Cardiac fibroblast (primary cell): ENCODE measurements around the gene AKAP13.
"Not testable (repeated sequence)": the region's sequence is repeated elsewhere in the genome, so short reads cannot be mapped to it uniquely, and the experiment has no call there.

Experiments
- DNase-seq, 2 donors: peaks; one replicate each; pipeline versions ENCODE4 v3.0.0 to v3.0.0-alpha.2; 2010; ENCODE audit warnings: low read depth in 2 of 2
- H3K4me3 ChIP-seq, 2 donors: replicated peaks in 1 of 2; 1 replicate in 1 of 2; 2 replicates in 1 of 2; pipeline ENCODE4 v1.5.1; 2011; ENCODE audit warnings: low read depth in 2 of 2, low read length in 2 of 2, mild to moderate bottlenecking in 2 of 2, moderate library complexity in 1 of 2
- TF ChIP-seq, protein P1 (sequence below): IDR thresholded peaks from one replicate; pipeline ENCODE4 v1.5.1; 2011; ENCODE audit warnings: low read depth, mild to moderate bottlenecking, low read length, inconsistent platforms

The AKAP13 gene

DNA sequence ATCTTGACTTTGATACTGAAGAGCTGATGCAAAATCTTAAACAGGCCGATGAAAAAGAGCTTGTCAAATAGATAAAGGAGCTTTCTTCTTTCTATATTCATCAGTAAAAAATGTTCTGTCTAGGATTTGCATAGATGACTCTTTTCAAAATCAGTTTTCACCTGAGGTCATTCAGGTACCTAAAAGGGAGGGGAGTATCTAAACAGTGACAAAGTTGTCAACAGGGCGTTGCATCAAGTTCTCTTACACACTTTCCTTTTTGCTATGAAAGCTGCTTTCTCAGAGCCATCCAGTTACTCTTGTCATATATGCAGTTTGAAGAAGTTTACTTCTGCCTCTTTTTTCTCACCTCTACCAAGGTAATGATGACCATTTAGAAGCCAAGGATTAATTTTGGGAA, 60.0 kb downstream of the AKAP13 start:
- TF ChIP-seq, protein P1, sequence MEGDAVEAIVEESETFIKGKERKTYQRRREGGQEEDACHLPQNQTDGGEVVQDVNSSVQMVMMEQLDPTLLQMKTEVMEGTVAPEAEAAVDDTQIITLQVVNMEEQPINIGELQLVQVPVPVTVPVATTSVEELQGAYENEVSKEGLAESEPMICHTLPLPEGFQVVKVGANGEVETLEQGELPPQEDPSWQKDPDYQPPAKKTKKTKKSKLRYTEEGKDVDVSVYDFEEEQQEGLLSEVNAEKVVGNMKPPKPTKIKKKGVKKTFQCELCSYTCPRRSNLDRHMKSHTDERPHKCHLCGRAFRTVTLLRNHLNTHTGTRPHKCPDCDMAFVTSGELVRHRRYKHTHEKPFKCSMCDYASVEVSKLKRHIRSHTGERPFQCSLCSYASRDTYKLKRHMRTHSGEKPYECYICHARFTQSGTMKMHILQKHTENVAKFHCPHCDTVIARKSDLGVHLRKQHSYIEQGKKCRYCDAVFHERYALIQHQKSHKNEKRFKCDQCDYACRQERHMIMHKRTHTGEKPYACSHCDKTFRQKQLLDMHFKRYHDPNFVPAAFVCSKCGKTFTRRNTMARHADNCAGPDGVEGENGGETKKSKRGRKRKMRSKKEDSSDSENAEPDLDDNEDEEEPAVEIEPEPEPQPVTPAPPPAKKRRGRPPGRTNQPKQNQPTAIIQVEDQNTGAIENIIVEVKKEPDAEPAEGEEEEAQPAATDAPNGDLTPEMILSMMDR = no peak
- no peak overlapping the region for H3K4me3 ChIP-seq
- no peak for DNase-seq

DNA sequence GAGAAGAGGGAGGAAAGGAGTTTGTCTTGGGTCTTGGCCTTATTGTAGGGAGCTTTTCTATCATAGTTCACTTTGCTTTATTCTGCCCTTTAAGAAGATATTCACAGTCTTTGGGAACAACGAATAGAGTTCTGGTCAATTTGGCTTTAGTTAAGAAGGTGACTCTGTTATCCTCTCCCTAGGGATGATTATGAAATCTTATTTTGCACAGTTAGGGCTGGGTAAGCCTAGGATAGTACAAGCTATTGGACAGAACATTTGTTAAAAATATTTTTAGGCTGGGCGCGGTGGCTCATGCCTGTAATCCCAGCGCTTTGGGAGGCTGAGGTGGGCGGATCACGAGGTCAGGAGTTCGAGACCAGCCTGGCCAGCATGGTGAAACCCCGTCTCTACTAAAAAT, 61.5 kb downstream of the AKAP13 start:
- DNase-seq = peak in 1 of 2 donors; percentile 65
- H3K4me3 ChIP-seq = not testable (repeated sequence)

DNA sequence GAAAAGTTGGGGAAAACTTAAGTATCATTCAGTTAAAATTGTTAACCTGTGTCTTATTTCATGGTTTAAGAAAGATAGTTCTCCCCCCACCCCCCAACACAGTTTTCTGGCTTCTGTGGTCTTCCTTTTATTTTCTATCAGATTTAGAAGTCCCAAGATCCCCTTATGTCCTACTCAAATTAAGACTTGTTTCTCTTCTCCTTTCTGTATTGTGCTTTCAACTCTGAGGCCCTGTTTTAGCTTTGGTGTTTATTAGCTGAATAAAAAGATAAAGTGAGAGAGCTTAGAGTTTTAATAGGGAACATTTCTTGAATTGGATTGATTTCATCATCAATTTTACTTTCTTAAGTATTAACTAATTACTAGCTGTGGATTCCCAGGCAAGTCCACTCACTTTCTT, 62.6 kb downstream of the AKAP13 start:
- TF ChIP-seq, protein P1 = no peak
- H3K4me3 ChIP-seq = no peak overlapping the region
- DNase-seq = no peak

DNA sequence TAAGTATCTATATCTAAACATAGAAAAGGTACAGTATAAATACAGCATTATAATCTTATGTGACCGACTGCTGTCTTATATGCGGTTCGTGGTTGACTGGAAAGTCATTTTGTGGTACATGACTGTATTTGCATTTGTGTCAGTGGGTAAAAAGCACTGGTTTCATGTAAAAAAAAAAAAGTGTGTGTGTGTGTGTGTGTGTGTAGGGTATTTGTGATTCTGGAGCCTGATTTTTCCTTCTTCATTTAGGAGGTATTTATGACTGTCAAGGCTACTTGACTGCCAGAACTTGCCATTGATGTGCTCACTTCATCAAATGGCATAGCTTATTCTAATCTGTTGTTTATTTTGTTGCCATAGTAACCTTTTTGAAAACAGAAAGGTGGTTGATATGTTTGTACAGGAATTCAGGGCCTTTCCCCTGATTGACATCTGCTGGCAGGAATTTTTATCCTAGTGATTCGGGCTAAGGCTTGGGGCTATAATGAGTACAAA, 63.2 kb downstream of the AKAP13 start:
- H3K4me3 ChIP-seq = no peak overlapping the region
- TF ChIP-seq, protein P1 = no peak
- peak; percentile 47 to 56 for DNase-seq

DNA sequence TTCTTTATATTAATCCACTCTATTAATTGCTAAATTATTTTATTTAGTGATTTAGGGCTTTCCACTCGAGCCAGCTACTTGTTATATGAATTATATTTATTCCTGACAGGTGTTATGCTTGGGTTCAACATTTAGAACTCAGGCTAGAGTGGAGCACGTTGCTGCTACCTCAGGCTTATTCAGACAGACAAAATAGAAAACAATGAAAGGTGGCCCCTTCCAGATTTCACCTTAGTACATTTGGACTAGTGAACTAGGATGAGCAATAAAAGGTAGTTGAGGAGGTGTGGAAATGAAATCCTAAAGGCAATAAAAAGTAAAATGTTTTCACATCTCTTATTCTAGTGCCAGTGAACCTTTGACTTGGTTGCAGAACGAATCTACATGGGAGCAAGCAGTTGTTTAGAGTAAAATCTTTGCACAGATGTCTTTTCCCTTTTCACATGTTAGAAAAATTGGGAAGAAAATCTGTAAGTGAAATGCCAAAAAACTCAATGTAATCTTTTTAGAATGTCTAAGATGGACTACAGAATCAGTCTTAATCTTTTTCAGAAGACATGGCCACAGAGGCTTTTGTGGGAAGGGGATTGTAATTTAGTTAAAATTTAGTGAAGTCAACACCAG, 63.8 kb downstream of the AKAP13 start:
- no peak overlapping the region for H3K4me3 ChIP-seq
- TF ChIP-seq, protein P1 = no peak
- no peak for DNase-seq

DNA sequence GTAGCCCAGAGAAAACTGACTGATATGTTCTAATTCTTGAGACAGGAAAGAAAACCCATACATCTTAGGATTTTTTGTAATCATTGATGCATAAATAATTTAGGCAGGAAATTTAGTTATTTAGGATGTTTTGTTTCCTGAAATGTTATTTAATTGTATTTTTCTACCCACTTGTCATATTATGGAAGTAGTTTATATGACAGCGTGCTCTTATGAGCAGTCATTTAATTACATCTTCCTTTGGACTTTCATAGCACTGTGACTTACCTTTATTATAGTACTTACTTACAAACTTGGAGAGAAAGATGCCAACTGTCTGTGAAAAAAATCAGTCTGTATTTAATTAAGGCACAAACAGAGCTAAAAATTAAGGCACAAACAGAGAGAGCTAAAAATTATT, 65.0 kb downstream of the AKAP13 start:
- no peak for DNase-seq
- TF ChIP-seq, protein P1 = no peak
- H3K4me3 ChIP-seq = no peak overlapping the region

DNA sequence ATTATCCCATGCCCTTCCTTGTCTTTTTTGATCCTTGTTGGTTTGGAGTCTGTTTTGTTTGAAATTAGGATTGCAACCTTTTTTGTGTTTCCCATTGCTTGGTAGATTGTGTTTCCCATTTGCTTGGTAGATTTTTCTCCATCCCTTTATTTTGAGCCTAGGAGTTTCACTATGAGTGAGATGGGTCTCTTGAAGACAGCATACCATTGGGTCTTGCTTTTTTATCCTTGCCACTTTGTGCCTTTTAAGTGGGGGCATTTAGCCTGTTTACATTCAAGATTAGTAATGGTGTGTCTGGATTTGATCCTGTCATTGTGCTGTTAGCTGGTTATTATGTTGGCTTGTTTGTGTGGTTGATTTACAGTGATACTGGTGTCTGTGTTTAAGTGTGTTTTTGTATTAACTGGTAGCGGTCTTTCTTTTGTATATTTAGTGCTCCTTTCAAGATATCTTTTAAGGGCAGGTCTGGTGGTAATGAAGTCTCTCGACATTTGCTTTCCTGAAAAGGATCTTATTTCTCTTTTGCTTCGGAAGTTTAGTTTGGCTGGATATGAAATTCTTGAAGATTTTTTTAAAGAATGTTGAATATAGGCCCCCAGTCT, 70.8 kb downstream of the AKAP13 start:
- no peak overlapping the region for H3K4me3 ChIP-seq
- TF ChIP-seq, protein P1 = no peak
- DNase-seq = no peak
